22Rv1 (cell line): Measurements from ENCODE around the gene EYS.

ENCODE experiments used
- CTCF ChIP-seq: fragments of 450-650 bp; IDR thresholded peaks from 2 replicates; pipeline ENCODE4 v1.5.1; 2017; ENCODE audit warnings: mild to moderate bottlenecking
- ZFX ChIP-seq: fragments of 450-650 bp; IDR thresholded peaks from 2 replicates; pipeline ENCODE4 v1.6.1; 2017; ENCODE audit warnings: antibody characterized with exemption, borderline replicate concordance

GRCh38 chr6:63968650-63969049, 1738.4 kb downstream of the EYS start:
- TF ChIP-seq CTCF (no peak), ZFX (no peak)
